Measurements from ENCODE around the gene CD300LG.

CD300LG gene

GRCh38 chr17:43907998-43908721 lies 61.2 kb downstream of the CD300LG start:
- peak; percentile 54 for DNase-seq

- no peak for DNase-seq
Observed at GRCh38 chr17:43909537-43910231, 62.7 kb downstream of the CD300LG start.

GRCh38 chr17:43911904-43912303 lies 64.9 kb downstream of the CD300LG start:
- no peak for DNase-seq

GRCh38 chr17:43912635-43913304 lies 65.8 kb downstream of the CD300LG start:
- no peak for DNase-seq
